Pulmonary artery endothelial cell (primary cell): ENCODE data around the gene AZIN2. TPM values are rescaled to one million over a fixed set of nuclear protein-coding genes. Genes with fewer than 3 reads are reported as not detected.

Experiments
- DNase-seq: peaks from one replicate; pipeline ENCODE4 v3.0.0-alpha.2; 2011; ENCODE audit warnings: low read depth, low spot score
- total RNA-seq: library from RNA; depleted of rRNA; stranded (reverse); fragments of >200 nt; gene quantifications from 2 replicates; pipeline ENCODE4 v1.2.3, GENCODE V29; 2014

The AZIN2 gene
- total RNA-seq, 1 donor from 2014 or later: 0.99 TPM

GRCh38 chr1:33151116-33151515, 70.2 kb downstream of the AZIN2 start:
- no peak for DNase-seq

GRCh38 chr1:33152685-33153432, 71.9 kb downstream of the AZIN2 start:
- no peak for DNase-seq

GRCh38 chr1:33153650-33154049, 72.7 kb downstream of the AZIN2 start:
- no peak for DNase-seq

GRCh38 chr1:33155877-33156538, 75.1 kb downstream of the AZIN2 start:
- no peak for DNase-seq

- no peak for DNase-seq
Measured at GRCh38 chr1:33157131-33157530, 76.2 kb downstream of the AZIN2 start.

GRCh38 chr1:33158366-33158765, 77.4 kb downstream of the AZIN2 start:
- DNase-seq: no peak

GRCh38 chr1:33159577-33159976, 78.6 kb downstream of the AZIN2 start:
- DNase-seq: no peak

GRCh38 chr1:33161061-33161681, 80.2 kb downstream of the AZIN2 start:
- no peak for DNase-seq

- no peak for DNase-seq
Measured at GRCh38 chr1:33162141-33162540, 81.2 kb downstream of the AZIN2 start.

- no peak for DNase-seq
Measured at GRCh38 chr1:33163621-33164519, 82.9 kb downstream of the AZIN2 start.

- DNase-seq: no peak
Measured at GRCh38 chr1:33165209-33165608, 84.3 kb downstream of the AZIN2 start.

GRCh38 chr1:33165809-33166208, 84.9 kb downstream of the AZIN2 start:
- no peak for DNase-seq

GRCh38 chr1:33167650-33168447, 86.9 kb downstream of the AZIN2 start:
- DNase-seq: no peak

- DNase-seq: no peak
Measured at GRCh38 chr1:33168556-33169289, 87.8 kb downstream of the AZIN2 start.

GRCh38 chr1:33169290-33170055, 88.5 kb downstream of the AZIN2 start:
- DNase-seq: no peak
